ENCODE data around the gene FBXO48.
A peak's percentile ranks its signal among the peaks of the same experiment; 100 is the strongest.

FBXO48 gene

GRCh38 chr2:68506170-68506569 is 39.1 kb upstream of the FBXO48 start:
- Mint-ChIP-seq H3K4me3 (no peak overlapping the region), H3K27ac (no peak overlapping the region), H3K4me1 (no peaks in the 10 kb centered on the region), H3K36me3 (ENCODE audit: low read depth) (peaks cover 17% of the 10 kb centered on the region), H3K27me3 (ENCODE audit: low read depth, poor library complexity) (no peaks in the 10 kb centered on the region), H3K9me3 (peaks cover 8% of the 10 kb centered on the region)
- TF ChIP-seq CTCF (IDR thresholded peaks at IDR 0.05): no peak
- no peak for DNase-seq

GRCh38 chr2:68505603-68506159 is 38.6 kb upstream of the FBXO48 start:
- Mint-ChIP-seq H3K9me3 (peaks cover 8% of the 10 kb centered on the region), H3K4me1 (no peaks in the 10 kb centered on the region), H3K27me3 (ENCODE audit: low read depth, poor library complexity) (no peaks in the 10 kb centered on the region), H3K4me3 (no peak overlapping the region), H3K27ac (no peak overlapping the region), H3K36me3 (ENCODE audit: low read depth) (peaks cover 17% of the 10 kb centered on the region)
- no peak for TF ChIP-seq CTCF (IDR thresholded peaks at IDR 0.05)
- DNase-seq: no peak

GRCh38 chr2:68501768-68502167 is 34.7 kb upstream of the FBXO48 start:
- Mint-ChIP-seq H3K4me3 (no peak overlapping the region), H3K36me3 (ENCODE audit: low read depth) (peaks cover 9% of the 10 kb centered on the region), H3K27me3 (ENCODE audit: low read depth, poor library complexity) (no peaks in the 10 kb centered on the region), H3K9me3 (peaks cover 7% of the 10 kb centered on the region), H3K4me1 (no peaks in the 10 kb centered on the region), H3K27ac (no peak overlapping the region)
- DNase-seq: no peak
- no peak for TF ChIP-seq CTCF (IDR thresholded peaks at IDR 0.05)

GRCh38 chr2:68500649-68501048 is 33.6 kb upstream of the FBXO48 start:
- DNase-seq: no peak
- no peaks in the 10 kb centered on the region for H3K4me1 Mint-ChIP-seq
- no peak overlapping the region for H3K4me3 Mint-ChIP-seq
- no peak for TF ChIP-seq CTCF (IDR thresholded peaks at IDR 0.05)
- H3K36me3 Mint-ChIP-seq (ENCODE audit: low read depth): peaks cover 17% of the 10 kb centered on the region
- H3K27ac Mint-ChIP-seq: peak overlapping the region; percentile 41
- peaks cover 18% of the 10 kb centered on the region for H3K9me3 Mint-ChIP-seq
- H3K27me3 Mint-ChIP-seq (ENCODE audit: low read depth, poor library complexity): peaks cover 3% of the 10 kb centered on the region

GRCh38 chr2:68499133-68499532 is 32.0 kb upstream of the FBXO48 start:
- no peak for DNase-seq
- Mint-ChIP-seq H3K36me3 (ENCODE audit: low read depth) (peaks cover 31% of the 10 kb centered on the region), H3K27me3 (ENCODE audit: low read depth, poor library complexity) (peaks cover 6% of the 10 kb centered on the region), H3K9me3 (peaks cover 33% of the 10 kb centered on the region), H3K27ac (no peak overlapping the region), H3K4me3 (no peak overlapping the region), H3K4me1 (no peaks in the 10 kb centered on the region)
- no peak for TF ChIP-seq CTCF (IDR thresholded peaks at IDR 0.05)

- Mint-ChIP-seq H3K27me3 (ENCODE audit: low read depth, poor library complexity) (peaks cover 5% of the 10 kb centered on the region), H3K27ac (no peak overlapping the region), H3K4me1 (no peaks in the 10 kb centered on the region), H3K4me3 (no peak overlapping the region), H3K9me3 (peaks cover 37% of the 10 kb centered on the region), H3K36me3 (ENCODE audit: low read depth) (peaks cover 31% of the 10 kb centered on the region)
- no peak for DNase-seq
- TF ChIP-seq CTCF (IDR thresholded peaks at IDR 0.05): no peak
These were observed 24.5 kb upstream of the FBXO48 start for GRCh38 chr2:68491582-68491981.
